Measurements from ENCODE around the gene SFXN5. TPM values are rescaled to one million over a fixed set of nuclear protein-coding genes. Genes with fewer than 3 reads are reported as not detected.

Gene SFXN5
- total and polyA plus RNA-seq, 2 of the 8 experiments (the other 6 are each of a cell fraction or from before 2014, with no cell fraction given): 29.3 to 33.1 TPM

DNA sequence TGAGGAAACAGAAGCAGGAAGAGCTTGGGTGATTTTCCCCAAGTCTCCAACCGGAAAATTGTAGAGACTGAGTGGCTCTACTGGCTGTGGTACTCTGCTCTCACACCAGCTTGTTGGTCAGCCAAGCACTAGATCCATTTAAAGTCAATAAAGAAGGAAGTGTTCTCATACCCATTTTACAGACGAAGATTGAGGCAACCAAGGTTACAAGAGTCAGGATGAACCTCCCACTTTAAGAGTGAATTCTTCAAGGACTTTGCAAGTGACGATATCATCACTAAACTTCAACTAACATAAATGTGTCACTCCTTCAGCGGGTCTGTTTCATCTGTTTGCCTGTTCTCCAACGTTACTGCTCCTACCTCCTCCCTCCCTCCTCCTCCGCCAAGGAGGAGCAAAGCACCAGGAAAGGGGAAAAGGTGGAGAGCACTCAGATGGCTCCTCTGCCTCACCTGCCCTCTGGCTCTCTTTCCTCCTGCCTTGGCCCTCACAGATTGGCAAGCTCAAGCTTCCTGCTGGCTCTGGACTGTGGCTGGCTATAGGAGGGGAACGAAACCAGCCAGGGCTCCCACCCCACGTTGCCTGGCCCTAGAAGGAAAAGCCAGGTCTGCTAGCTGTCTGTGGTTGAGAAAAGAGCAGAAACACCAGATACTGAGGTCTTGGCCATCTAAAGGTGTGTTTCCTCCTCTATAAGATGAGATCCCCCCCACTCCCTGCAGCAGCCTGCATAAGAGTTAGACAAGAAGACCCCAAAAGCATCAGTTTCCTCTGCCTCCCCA is 44.9 kb upstream of the SFXN5 start (continued):
- TF ChIP-seq YY1 (IDR thresholded peaks at IDR 0.05; ENCODE audit: low read depth, low read length) (no peak), FOSL1 (IDR thresholded peaks at IDR 0.05; ENCODE audit: insufficient read depth, low read depth, low read length) (no peak), JUND (IDR thresholded peaks at IDR 0.05; ENCODE audit: low read length) (no peak), SRF (IDR thresholded peaks at IDR 0.05; ENCODE audit: low read depth, low read length) (no peak), BRCA1 (IDR thresholded peaks at IDR 0.05; ENCODE audit: low read depth, low read length) (no peak)
- TF ChIP-seq, protein P1, sequence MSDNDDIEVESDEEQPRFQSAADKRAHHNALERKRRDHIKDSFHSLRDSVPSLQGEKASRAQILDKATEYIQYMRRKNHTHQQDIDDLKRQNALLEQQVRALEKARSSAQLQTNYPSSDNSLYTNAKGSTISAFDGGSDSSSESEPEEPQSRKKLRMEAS (IDR thresholded peaks at IDR 0.05): no peak
